ENCODE measurements around the gene NFASC.

NFASC gene

DNA sequence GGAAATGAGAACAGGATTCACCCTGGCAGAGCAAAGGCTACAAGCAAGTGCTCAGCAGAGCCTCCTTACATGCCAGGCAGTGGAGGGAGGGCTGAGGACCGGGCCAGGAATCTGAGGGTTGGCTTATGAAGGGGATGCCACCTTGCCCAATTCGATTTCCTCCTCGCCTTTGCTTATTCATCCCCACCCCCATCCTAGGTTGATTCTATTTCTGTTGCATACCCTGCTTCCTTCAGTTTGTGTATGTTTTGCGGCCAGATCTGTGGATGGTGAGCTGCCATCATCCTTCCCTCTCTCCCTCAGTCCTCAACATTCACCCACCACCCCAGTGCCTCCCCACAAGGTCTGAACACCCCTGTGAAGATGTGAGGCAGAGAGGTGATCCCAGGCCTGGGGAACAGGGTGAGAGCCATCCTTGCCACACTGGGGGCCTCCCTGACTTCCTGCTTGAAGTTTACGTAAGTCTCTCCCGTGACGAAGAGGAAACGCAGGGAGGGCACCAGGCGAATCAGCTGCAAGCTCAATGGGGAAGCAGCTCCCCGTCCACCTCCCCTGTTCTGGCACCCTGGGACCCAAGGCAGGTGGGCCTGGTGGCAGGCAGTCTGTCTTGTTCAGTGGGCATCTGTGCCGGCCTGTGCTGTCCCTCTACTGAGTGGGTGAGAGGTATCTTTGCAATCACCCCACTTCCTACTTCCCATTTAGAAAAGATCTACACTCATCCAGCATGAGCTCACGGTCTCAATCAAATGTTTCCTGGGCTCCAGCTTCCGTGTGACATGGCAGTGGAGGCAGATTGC is 121.7 kb downstream of the NFASC start:
- ChIA-PET POLR2A (no interaction called here), CTCF (interaction anchor here (0.6 to 13.8 kb wide), 5 partner anchors 10 to 262 kb away, joined by 3 to 282 read pairs (median 10); no protein-coding TSS in a partner anchor)
- no peaks in the 10 kb centered on the region for H3K9me3 ChIP-seq (ENCODE audit: control insufficient read depth, insufficient read depth, low read depth, low read length)
- no peak for TF ChIP-seq REST (tag by site-specific recombination; IDR thresholded peaks at IDR 0.05)
- no peak for TF ChIP-seq ZNF76 (tag by site-specific recombination; IDR thresholded peaks at IDR 0.05; ENCODE audit: borderline replicate concordance, low read depth)
- no peak for TF ChIP-seq ZNF37A (tag by site-specific recombination; IDR thresholded peaks at IDR 0.05)
- no peak for TF ChIP-seq GFI1B (tag by site-specific recombination; IDR thresholded peaks at IDR 0.05)
- TF ChIP-seq ZBTB48 (tag by site-specific recombination; IDR thresholded peaks at IDR 0.05) = no peak
- TF ChIP-seq ZNF837 (tag by site-specific recombination; IDR thresholded peaks at IDR 0.05) = no peak
- no peak for TF ChIP-seq ZNF416 (tag by site-specific recombination; IDR thresholded peaks at IDR 0.05)
- no peak overlapping the region for H3K27ac ChIP-seq (ENCODE audit: extremely low read depth, low read depth, low read length)
- no peaks in the 10 kb centered on the region for H3K4me1 ChIP-seq (ENCODE audit: control insufficient read depth, insufficient read depth, low read length)
- no peak overlapping the region for H3K4me3 ChIP-seq (ENCODE audit: low read depth, low read length)
- H3K36me3 ChIP-seq (ENCODE audit: control insufficient read depth in 2 of 2, insufficient read depth in 1 of 2, low read length in 2 of 2) = no peaks in the 10 kb centered on the region

DNA sequence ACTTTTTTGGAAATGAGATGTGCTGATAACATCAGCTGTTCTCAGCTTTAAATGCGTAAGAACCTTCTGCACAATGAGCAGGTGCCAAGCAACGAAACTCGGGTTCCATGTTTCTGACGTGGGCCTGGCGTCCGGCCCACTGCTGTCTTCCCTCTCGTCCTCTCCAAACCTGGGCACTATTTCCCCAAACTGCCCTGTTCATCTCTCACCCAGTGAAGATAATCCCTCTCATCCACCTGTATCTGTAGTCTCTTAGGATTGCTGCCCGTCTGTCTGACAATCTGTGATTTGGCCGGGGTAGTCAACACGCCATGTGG is 122.3 kb downstream of the NFASC start:
- no peak overlapping the region for H3K27ac ChIP-seq (ENCODE audit: extremely low read depth, low read depth, low read length)
- ChIA-PET CTCF (interaction anchor here (0.6 to 13.8 kb wide), 4 partner anchors 9 to 73 kb away, joined by 3 to 282 read pairs (median 7); no protein-coding TSS in a partner anchor), POLR2A (no interaction called here)
- TF ChIP-seq ZBTB11 (tag by site-specific recombination; conservative IDR thresholded peaks at IDR 0.05; ENCODE audit: low read depth) (no peak), ZNF677 (tag by site-specific recombination; IDR thresholded peaks at IDR 0.05) (no peak), AEBP2 (tag by site-specific recombination; IDR thresholded peaks at IDR 0.05; ENCODE audit: borderline replicate concordance) (no peak), ZNF214 (tag by site-specific recombination; IDR thresholded peaks at IDR 0.05; ENCODE audit: borderline replicate concordance) (no peak), ZBTB7A (tag by site-specific recombination; IDR thresholded peaks at IDR 0.05; ENCODE audit: low read depth) (no peak), ZNF350 (tag by site-specific recombination; IDR thresholded peaks at IDR 0.05) (no peak), ZBTB49 (tag by site-specific recombination; IDR thresholded peaks at IDR 0.05; ENCODE audit: low read depth) (no peak)
- no peaks in the 10 kb centered on the region for H3K4me1 ChIP-seq (ENCODE audit: control insufficient read depth, insufficient read depth, low read length)
- H3K9me3 ChIP-seq (ENCODE audit: control insufficient read depth, insufficient read depth, low read depth, low read length) = no peaks in the 10 kb centered on the region
- no peaks in the 10 kb centered on the region for H3K36me3 ChIP-seq (ENCODE audit: control insufficient read depth in 2 of 2, insufficient read depth in 1 of 2, low read length in 2 of 2)
- H3K4me3 ChIP-seq (ENCODE audit: low read depth, low read length) = no peak overlapping the region
